Dendritic cell treated with granulocyte-macrophage colony-stimulating factor and Interleukin-4, amounts not matched to agents 40 ng/mL and 50 ng/mL, for 4 days (primary cell): ENCODE data around the gene ALDOC.

Source experiments
- H3K27ac Mint-ChIP-seq: one replicate; pipeline ENCODE4 v1.8.0; 2022; ENCODE audit warnings: mild to moderate bottlenecking, mixed read lengths
- H3K27me3 Mint-ChIP-seq: one replicate; pipeline ENCODE4 v1.8.0; 2022; ENCODE audit warnings: mild to moderate bottlenecking, mixed read lengths
- H3K36me3 Mint-ChIP-seq: one replicate; pipeline ENCODE4 v1.8.0; 2022; ENCODE audit warnings: low read depth, mixed read lengths
- H3K4me1 Mint-ChIP-seq: one replicate; pipeline ENCODE4 v1.8.0; 2022; ENCODE audit warnings: low read depth, mixed read lengths
- H3K4me3 Mint-ChIP-seq: one replicate; pipeline ENCODE4 v1.8.0; 2022; ENCODE audit warnings: mild to moderate bottlenecking, moderate library complexity, mixed read lengths
- H3K9me3 Mint-ChIP-seq: one replicate; pipeline ENCODE4 v1.8.0; 2022; ENCODE audit warnings: mixed read lengths
- intact Hi-C: fragments of 100-400 bp; cut with micrococcal nuclease; formaldehyde crosslinking; loops from one replicate; pipeline ENCODE4 v1.15.0; 2022

The ALDOC gene

GRCh38 chr17:28575126-28575795 is 1.4 kb downstream of the ALDOC start:
- Mint-ChIP-seq H3K36me3 (peaks cover 76% of the 10 kb centered on the region), H3K27me3 (peaks cover 15% of the 10 kb centered on the region), H3K4me3 (no peak overlapping the region), H3K27ac (no peak overlapping the region), H3K9me3 (no peaks in the 10 kb centered on the region), H3K4me1 (peaks cover 26% of the 10 kb centered on the region)
- intact Hi-C loops, result no loop called here

- Mint-ChIP-seq H3K27me3 (peaks cover 15% of the 10 kb centered on the region), H3K4me3 (no peak overlapping the region), H3K9me3 (no peaks in the 10 kb centered on the region), H3K4me1 (peaks cover 31% of the 10 kb centered on the region), H3K27ac (no peak overlapping the region), H3K36me3 (peaks cover 75% of the 10 kb centered on the region)
- intact Hi-C loops, result no loop called here
These were observed 2.2 kb downstream of the ALDOC start for GRCh38 chr17:28574526-28574925.

GRCh38 chr17:28573966-28574480 is 2.7 kb downstream of the ALDOC start:
- peaks cover 15% of the 10 kb centered on the region for H3K27me3 Mint-ChIP-seq
- H3K4me1 Mint-ChIP-seq, result peaks cover 34% of the 10 kb centered on the region
- H3K4me3 Mint-ChIP-seq, result no peak overlapping the region
- no peaks in the 10 kb centered on the region for H3K9me3 Mint-ChIP-seq
- intact Hi-C loops, result no loop called here
- H3K27ac Mint-ChIP-seq, result no peak overlapping the region
- peaks cover 70% of the 10 kb centered on the region for H3K36me3 Mint-ChIP-seq

GRCh38 chr17:28573521-28573920 is 3.2 kb downstream of the ALDOC start:
- intact Hi-C loops, result no loop called here
- Mint-ChIP-seq H3K36me3 (peaks cover 65% of the 10 kb centered on the region), H3K4me1 (peaks cover 36% of the 10 kb centered on the region), H3K4me3 (no peak overlapping the region), H3K27me3 (peaks cover 15% of the 10 kb centered on the region), H3K9me3 (no peaks in the 10 kb centered on the region), H3K27ac (no peak overlapping the region)

- Mint-ChIP-seq H3K4me3 (no peak overlapping the region), H3K27me3 (peaks cover 15% of the 10 kb centered on the region), H3K9me3 (no peaks in the 10 kb centered on the region), H3K27ac (no peak overlapping the region), H3K36me3 (peaks cover 60% of the 10 kb centered on the region), H3K4me1 (peaks cover 41% of the 10 kb centered on the region)
- intact Hi-C loops, result no loop called here
These were observed 3.7 kb downstream of the ALDOC start for GRCh38 chr17:28573040-28573380.

GRCh38 chr17:28572259-28573039 is 4.2 kb downstream of the ALDOC start:
- Mint-ChIP-seq H3K36me3 (peaks cover 55% of the 10 kb centered on the region), H3K27me3 (peaks cover 15% of the 10 kb centered on the region), H3K4me3 (no peak overlapping the region), H3K9me3 (no peaks in the 10 kb centered on the region), H3K4me1 (peaks cover 47% of the 10 kb centered on the region), H3K27ac (no peak overlapping the region)
- intact Hi-C loops, result no loop called here

- H3K27ac Mint-ChIP-seq, result peak within 1 kb of the TSS; percentile 93
- H3K36me3 Mint-ChIP-seq, result peaks cover 47% of the 10 kb centered on the region
- H3K9me3 Mint-ChIP-seq, result no peaks in the 10 kb centered on the region
- peak within 1 kb of the TSS; percentile 97 for H3K4me3 Mint-ChIP-seq
- H3K4me1 Mint-ChIP-seq, result peaks cover 43% of the 10 kb centered on the region
- intact Hi-C loops, result no loop called here
- H3K27me3 Mint-ChIP-seq, result peaks cover 15% of the 10 kb centered on the region
These were observed 5.2 kb downstream of the ALDOC start, which contains the start of gene PIGS for GRCh38 chr17:28571361-28572122. TSS of gene PIGS (minus strand) at chr17:28571524. CDS start at chr17:28571496, 28 bp downstream.

- H3K36me3 Mint-ChIP-seq, result peaks cover 47% of the 10 kb centered on the region
These were observed 5.9 kb downstream of the ALDOC start for GRCh38 chr17:28570716-28571360.

GRCh38 chr17:28569446-28569845 is 7.2 kb downstream of the ALDOC start:
- H3K27me3 Mint-ChIP-seq, result peaks cover 6% of the 10 kb centered on the region
- H3K9me3 Mint-ChIP-seq, result no peaks in the 10 kb centered on the region
- peaks cover 35% of the 10 kb centered on the region for H3K4me1 Mint-ChIP-seq
- peaks cover 47% of the 10 kb centered on the region for H3K36me3 Mint-ChIP-seq
- intact Hi-C loops, result no loop called here
- H3K4me3 Mint-ChIP-seq, result no peak overlapping the region
- H3K27ac Mint-ChIP-seq, result no peak overlapping the region

More at GRCh38 chr17:28570716-28571360, 5.9 kb downstream of the ALDOC start:
- Mint-ChIP-seq H3K27me3 (peaks cover 10% of the 10 kb centered on the region), H3K4me1 (peaks cover 36% of the 10 kb centered on the region), H3K27ac (peak overlapping the region; percentile 93), H3K9me3 (no peaks in the 10 kb centered on the region), H3K4me3 (peak overlapping the region; percentile 97)
- intact Hi-C loops, result no loop called here

- H3K36me3 Mint-ChIP-seq, result peaks cover 47% of the 10 kb centered on the region
- H3K4me3 Mint-ChIP-seq, result peak overlapping the region; percentile 24
- intact Hi-C loops, result no loop called here
- peaks cover under 1% of the 10 kb centered on the region for H3K27me3 Mint-ChIP-seq
- H3K27ac Mint-ChIP-seq, result peak overlapping the region; percentile 22
- peaks cover 31% of the 10 kb centered on the region for H3K4me1 Mint-ChIP-seq
- no peaks in the 10 kb centered on the region for H3K9me3 Mint-ChIP-seq
These were observed 9.1 kb downstream of the ALDOC start for GRCh38 chr17:28567604-28568003.

- H3K27me3 Mint-ChIP-seq, result no peaks in the 10 kb centered on the region
- H3K4me3 Mint-ChIP-seq, result no peak overlapping the region
- intact Hi-C loops, result no loop called here
- peaks cover 14% of the 10 kb centered on the region for H3K4me1 Mint-ChIP-seq
- H3K9me3 Mint-ChIP-seq, result no peaks in the 10 kb centered on the region
- H3K27ac Mint-ChIP-seq, result no peak overlapping the region
- H3K36me3 Mint-ChIP-seq, result peaks cover 66% of the 10 kb centered on the region
These were observed 13.2 kb downstream of the ALDOC start for GRCh38 chr17:28563475-28563874.

- no peaks in the 10 kb centered on the region for H3K9me3 Mint-ChIP-seq
- H3K36me3 Mint-ChIP-seq, result peaks cover 83% of the 10 kb centered on the region
- no peaks in the 10 kb centered on the region for H3K27me3 Mint-ChIP-seq
- peaks cover 27% of the 10 kb centered on the region for H3K4me1 Mint-ChIP-seq
- H3K4me3 Mint-ChIP-seq, result no peak overlapping the region
- no peak overlapping the region for H3K27ac Mint-ChIP-seq
- intact Hi-C loops, result no loop called here
These were observed 21.7 kb downstream of the ALDOC start for GRCh38 chr17:28555022-28555421.

- H3K4me3 Mint-ChIP-seq, result no peak overlapping the region
- peaks cover 32% of the 10 kb centered on the region for H3K4me1 Mint-ChIP-seq
- intact Hi-C loops, result loop anchor here (5.0 kb wide), 1 partner anchor 58 kb away; the partner anchor contains the start of gene RSKR
- H3K27me3 Mint-ChIP-seq, result no peaks in the 10 kb centered on the region
- peaks cover 79% of the 10 kb centered on the region for H3K36me3 Mint-ChIP-seq
- H3K9me3 Mint-ChIP-seq, result no peaks in the 10 kb centered on the region
- no peak overlapping the region for H3K27ac Mint-ChIP-seq
These were observed 22.1 kb downstream of the ALDOC start for GRCh38 chr17:28554565-28554964.
